CD4-positive, alpha-beta T cell treated with Interleukin-17A for 1 hour (primary cell): ENCODE measurements around the gene KLRC4.
"Not testable (repeated sequence)": the region's sequence is repeated elsewhere in the genome, so short reads cannot be mapped to it uniquely, and the experiment has no call there.

Experiments used
- DNase-seq: peaks from one replicate; pipeline ENCODE4 v3.0.0-alpha.2; 2020

KLRC4 gene

GRCh38 chr12:10409392-10409791 is at the start of gene KLRC4:
Gene KLRC4 (minus strand): TSS chr12:10409757. CDS start chr12:10409575, 182 bp downstream.
- DNase-seq: peak; percentile 59

GRCh38 chr12:10457760-10458159 is 48.2 kb upstream of the KLRC4 start:
- no peak for DNase-seq

GRCh38 chr12:10456856-10457255 is 47.3 kb upstream of the KLRC4 start:
- DNase-seq: no peak

- no peak for DNase-seq
Measured at GRCh38 chr12:10455766-10456165, 46.2 kb upstream of the KLRC4 start.

GRCh38 chr12:10454531-10454930 is 45.0 kb upstream of the KLRC4 start:
- no peak for DNase-seq

GRCh38 chr12:10453156-10453555 is 43.6 kb upstream of the KLRC4 start, which contains the start of gene KLRC1:
Gene KLRC1 (minus strand): TSS chr12:10453377. CDS start chr12:10451156, 2,221 bp downstream.
- no peak for DNase-seq

GRCh38 chr12:10448236-10448635 is 38.7 kb upstream of the KLRC4 start:
- no peak for DNase-seq

GRCh38 chr12:10446052-10446451 is 36.5 kb upstream of the KLRC4 start:
- DNase-seq: not testable (repeated sequence)

GRCh38 chr12:10441144-10441543 is 31.6 kb upstream of the KLRC4 start:
- DNase-seq: not testable (repeated sequence)

- not testable (repeated sequence) for DNase-seq
Measured at GRCh38 chr12:10439608-10440274, 30.2 kb upstream of the KLRC4 start.

- not testable (repeated sequence) for DNase-seq
Measured at GRCh38 chr12:10437601-10438000, 28.0 kb upstream of the KLRC4 start.

GRCh38 chr12:10435816-10436215 is 26.3 kb upstream of the KLRC4 start, which contains the start of gene KLRC2:
Gene KLRC2 (minus strand): TSS chr12:10436010. CDS start chr12:10435986, 24 bp downstream.
- not testable (repeated sequence) for DNase-seq

- not testable (repeated sequence) for DNase-seq
Measured at GRCh38 chr12:10430623-10431022, 21.1 kb upstream of the KLRC4 start.

GRCh38 chr12:10425938-10426337 is 16.4 kb upstream of the KLRC4 start:
- not testable (repeated sequence) for DNase-seq

- DNase-seq: not testable (repeated sequence)
Measured at GRCh38 chr12:10424260-10424899, 14.8 kb upstream of the KLRC4 start.

GRCh38 chr12:10422159-10422558 is 12.6 kb upstream of the KLRC4 start:
- DNase-seq: not testable (repeated sequence)

GRCh38 chr12:10420334-10420733 is 10.8 kb upstream of the KLRC4 start, which contains the start of gene KLRC3:
Gene KLRC3 (minus strand): TSS chr12:10420595. CDS start chr12:10420550, 45 bp downstream.
- not testable (repeated sequence) for DNase-seq

GRCh38 chr12:10408842-10409241 is 715 bp downstream of the KLRC4 start:
- no peak for DNase-seq

- no peak for DNase-seq
Measured at GRCh38 chr12:10406725-10407124, 2.8 kb downstream of the KLRC4 start.

- DNase-seq: no peak
Measured at GRCh38 chr12:10405294-10405693, 4.3 kb downstream of the KLRC4 start.

- DNase-seq: no peak
Measured at GRCh38 chr12:10404798-10405197, 4.8 kb downstream of the KLRC4 start.

- no peak for DNase-seq
Measured at GRCh38 chr12:10400829-10401228, 8.7 kb downstream of the KLRC4 start.

- DNase-seq: no peak
Measured at GRCh38 chr12:10398168-10398567, 11.4 kb downstream of the KLRC4 start.

- DNase-seq: peak; percentile 70
Measured at GRCh38 chr12:10397296-10397695, 12.3 kb downstream of the KLRC4 start.
